Mucosa of rectum (tissue), 2 donors: ENCODE results near the gene OSBP2.
"Not testable (repeated sequence)": the region's sequence is repeated elsewhere in the genome, so short reads cannot be mapped to it uniquely, and the experiment has no call there.

Experiments
- H3K27ac ChIP-seq, 2 donors: one replicate each; pipeline ENCODE4 v1.7.0; 2013; ENCODE audit warnings: inconsistent platforms in 2 of 2, low read depth in 2 of 2, low read length in 2 of 2
- H3K27me3 ChIP-seq, 2 donors: one replicate each; pipeline ENCODE4 v1.7.0; 2013; ENCODE audit warnings: low read length in 2 of 2; ENCODE audit not compliant: control insufficient read depth in 2 of 2, insufficient read depth in 2 of 2
- H3K36me3 ChIP-seq, 2 donors: one replicate each; pipeline ENCODE4 v1.7.0; 2013; ENCODE audit warnings: low read length in 2 of 2; ENCODE audit not compliant: control insufficient read depth in 2 of 2, insufficient read depth in 2 of 2
- H3K4me1 ChIP-seq, 2 donors: one replicate each; pipeline ENCODE4 v1.7.0; 2013; ENCODE audit warnings: low read length in 2 of 2, mild to moderate bottlenecking in 1 of 2; ENCODE audit not compliant: control insufficient read depth in 2 of 2, insufficient read depth in 2 of 2
- H3K4me3 ChIP-seq, 2 donors: one replicate each; pipeline ENCODE4 v1.7.0; 2013; ENCODE audit warnings: low read length in 2 of 2
- H3K9ac ChIP-seq, 2 donors: one replicate each; pipeline ENCODE4 v1.7.0; 2013; ENCODE audit warnings: low read length in 2 of 2, low read depth in 1 of 2, mild to moderate bottlenecking in 1 of 2
- H3K9me3 ChIP-seq, 2 donors: one replicate each; pipeline ENCODE4 v1.7.0; 2013; ENCODE audit warnings: low read length in 2 of 2; ENCODE audit not compliant: control insufficient read depth in 2 of 2
- donor health status: healthy.
- donor health status: Normal muscosa, but diverticular disease.

Gene OSBP2

GRCh38 chr22:30695871-30696655 lies 1.4 kb downstream of the OSBP2 start:
- no peaks in the 10 kb centered on the region for H3K9me3 ChIP-seq
- peak overlapping the region in 1 of 2 donors; percentile 74 for H3K4me3 ChIP-seq
- no peak overlapping the region for H3K9ac ChIP-seq
- no peaks in the 10 kb centered on the region for H3K27me3 ChIP-seq
- H3K36me3 ChIP-seq = no peaks in the 10 kb centered on the region
- H3K27ac ChIP-seq = no peak overlapping the region
- H3K4me1 ChIP-seq = peaks cover 6 to 12% of the 10 kb centered on the region in 2 donors

- Histone ChIP-seq H3K4me3 (no peak overlapping the region), H3K27ac (no peak overlapping the region), H3K9ac (no peak overlapping the region)
Observed at GRCh38 chr22:30697975-30698374, 3.3 kb downstream of the OSBP2 start.

DNA sequence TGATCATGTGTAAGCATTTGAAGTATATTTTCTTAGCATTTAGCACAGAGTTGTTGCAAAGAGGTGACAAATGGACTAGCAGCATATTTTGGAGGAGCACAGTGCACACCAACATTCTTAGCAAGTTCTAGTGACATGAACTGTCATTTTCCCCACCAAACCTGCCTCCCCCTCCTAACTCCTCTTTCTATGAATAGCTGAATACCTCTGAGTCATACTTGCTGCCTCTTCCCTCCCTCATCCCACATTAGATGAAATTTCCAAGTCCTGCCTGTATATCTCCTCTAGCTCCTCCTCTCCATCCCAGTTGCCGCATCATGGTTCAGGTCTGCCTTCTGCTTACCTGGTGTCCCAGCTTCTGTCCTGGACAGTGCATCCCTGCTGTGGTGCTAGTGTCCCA lies 7.2 kb downstream of the OSBP2 start:
- Histone ChIP-seq H3K9me3 (no peaks in the 10 kb centered on the region), H3K9ac (no peak overlapping the region), H3K27ac (no peak overlapping the region), H3K27me3 (no peaks in the 10 kb centered on the region), H3K4me3 (no peak overlapping the region), H3K4me1 (no peaks in the 10 kb centered on the region), H3K36me3 (no peaks in the 10 kb centered on the region)

More at GRCh38 chr22:30697975-30698374, 3.3 kb downstream of the OSBP2 start:
- H3K27me3 ChIP-seq = no peaks in the 10 kb centered on the region
- H3K36me3 ChIP-seq = no peaks in the 10 kb centered on the region
- peaks cover 6 to 12% of the 10 kb centered on the region in 2 donors for H3K4me1 ChIP-seq
- H3K9me3 ChIP-seq = no peaks in the 10 kb centered on the region

DNA sequence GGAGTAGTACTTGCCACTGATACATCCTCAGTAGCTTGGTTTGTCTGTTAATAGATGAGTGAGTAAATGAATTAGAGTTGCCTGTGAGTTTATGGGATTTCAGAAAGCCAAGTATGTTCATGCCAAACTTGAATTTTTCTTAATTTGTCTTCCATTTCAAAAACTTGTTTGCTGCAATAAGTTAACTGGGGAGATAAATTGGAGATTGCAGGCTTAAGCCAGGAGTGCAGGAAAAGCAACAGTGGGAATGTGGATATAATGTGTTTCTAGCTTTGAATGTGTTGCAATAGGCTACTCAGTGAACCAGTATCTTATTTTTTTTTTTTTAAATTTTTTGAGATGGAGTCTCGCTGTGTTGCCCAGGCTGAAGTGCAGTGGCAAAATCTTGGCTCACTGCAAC lies 8.2 kb downstream of the OSBP2 start:
- no peaks in the 10 kb centered on the region for H3K36me3 ChIP-seq
- no peaks in the 10 kb centered on the region for H3K27me3 ChIP-seq
- H3K27ac ChIP-seq = no peak overlapping the region
- H3K9me3 ChIP-seq = no peaks in the 10 kb centered on the region
- no peaks in the 10 kb centered on the region for H3K4me1 ChIP-seq
- no peak overlapping the region for H3K9ac ChIP-seq
- no peak overlapping the region for H3K4me3 ChIP-seq

DNA sequence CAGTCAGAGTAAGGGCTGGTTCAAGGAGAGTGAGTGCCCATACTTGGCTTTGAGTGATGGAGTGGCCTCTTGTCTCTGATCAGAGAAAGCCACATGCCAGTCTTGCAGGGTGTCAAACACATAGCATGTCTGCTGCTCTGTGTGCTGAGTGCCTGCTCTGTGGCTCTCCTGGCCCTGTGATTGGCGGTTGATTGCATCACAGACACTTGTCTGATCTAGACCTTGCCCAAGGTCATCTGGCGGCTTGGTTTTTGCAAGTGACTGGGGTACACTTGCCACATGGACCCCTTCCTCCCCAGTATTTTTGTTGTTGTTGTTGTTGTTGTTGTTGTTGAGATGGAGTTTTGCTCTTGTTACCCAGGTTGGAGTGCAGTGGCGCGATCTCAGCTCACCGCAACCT lies 10.3 kb downstream of the OSBP2 start:
- Histone ChIP-seq H3K4me3 (no peak overlapping the region), H3K27ac (no peak overlapping the region), H3K4me1 (no peaks in the 10 kb centered on the region), H3K9me3 (no peaks in the 10 kb centered on the region), H3K9ac (no peak overlapping the region), H3K27me3 (no peaks in the 10 kb centered on the region), H3K36me3 (no peaks in the 10 kb centered on the region)

GRCh38 chr22:30705710-30706651 lies 11.3 kb downstream of the OSBP2 start:
- H3K27me3 ChIP-seq = no peaks in the 10 kb centered on the region
- H3K36me3 ChIP-seq = no peaks in the 10 kb centered on the region
- H3K27ac ChIP-seq = peak overlapping the region in 1 of 2 donors; percentile 16
- no peak overlapping the region for H3K4me3 ChIP-seq
- no peak overlapping the region for H3K9ac ChIP-seq
- H3K9me3 ChIP-seq = no peaks in the 10 kb centered on the region
- H3K4me1 ChIP-seq = no peaks in the 10 kb centered on the region

GRCh38 chr22:30709980-30710379 lies 15.3 kb downstream of the OSBP2 start:
- not testable (repeated sequence) for H3K36me3 ChIP-seq, H3K27ac ChIP-seq, H3K4me3 ChIP-seq, H3K4me1 ChIP-seq, H3K9ac ChIP-seq, H3K9me3 ChIP-seq, H3K27me3 ChIP-seq

DNA sequence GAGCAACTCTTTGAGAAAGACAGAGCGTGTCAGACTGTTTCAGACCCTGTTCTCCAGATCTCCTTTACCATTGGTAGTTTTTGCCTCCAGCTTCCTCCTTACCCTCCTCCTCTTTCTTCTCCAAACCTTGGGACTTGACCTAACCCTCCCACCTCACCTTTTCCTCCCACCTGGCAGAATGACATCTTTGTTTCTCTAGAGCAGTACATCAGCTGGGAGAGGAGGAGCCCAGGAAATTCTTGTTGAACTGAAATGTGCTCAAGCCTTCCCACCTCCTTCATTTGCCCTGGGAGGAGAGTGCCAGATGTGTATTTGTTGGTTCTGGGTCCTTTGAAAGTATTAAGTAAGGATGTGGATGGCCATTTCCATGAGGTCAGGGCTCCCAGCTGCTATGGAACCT lies 17.4 kb downstream of the OSBP2 start:
- Histone ChIP-seq H3K9ac (no peak overlapping the region), H3K27ac (no peak overlapping the region), H3K4me3 (no peak overlapping the region), H3K36me3 (no peaks in the 10 kb centered on the region), H3K27me3 (no peaks in the 10 kb centered on the region), H3K4me1 (no peaks in the 10 kb centered on the region), H3K9me3 (no peaks in the 10 kb centered on the region)

DNA sequence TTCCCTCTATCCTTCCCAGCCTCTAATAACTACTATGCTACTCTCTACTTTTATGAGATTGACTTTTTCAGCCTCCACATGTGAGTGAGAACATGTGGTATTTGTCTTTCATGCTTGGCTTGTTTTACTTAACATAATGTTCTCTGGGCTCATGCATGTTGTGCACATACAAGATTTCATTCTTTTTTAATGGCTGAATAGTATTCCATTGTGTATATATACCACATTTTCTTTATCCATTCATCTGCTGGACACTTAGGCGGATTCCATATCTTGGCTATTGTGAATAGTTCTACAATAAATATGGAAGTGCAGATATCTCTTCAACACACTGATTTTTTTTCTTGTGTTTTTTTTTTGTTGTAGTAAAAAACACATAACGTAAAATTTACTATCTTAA lies 19.4 kb downstream of the OSBP2 start:
- Histone ChIP-seq H3K9ac (no peak overlapping the region), H3K27ac (no peak overlapping the region), H3K9me3 (no peaks in the 10 kb centered on the region)

DNA sequence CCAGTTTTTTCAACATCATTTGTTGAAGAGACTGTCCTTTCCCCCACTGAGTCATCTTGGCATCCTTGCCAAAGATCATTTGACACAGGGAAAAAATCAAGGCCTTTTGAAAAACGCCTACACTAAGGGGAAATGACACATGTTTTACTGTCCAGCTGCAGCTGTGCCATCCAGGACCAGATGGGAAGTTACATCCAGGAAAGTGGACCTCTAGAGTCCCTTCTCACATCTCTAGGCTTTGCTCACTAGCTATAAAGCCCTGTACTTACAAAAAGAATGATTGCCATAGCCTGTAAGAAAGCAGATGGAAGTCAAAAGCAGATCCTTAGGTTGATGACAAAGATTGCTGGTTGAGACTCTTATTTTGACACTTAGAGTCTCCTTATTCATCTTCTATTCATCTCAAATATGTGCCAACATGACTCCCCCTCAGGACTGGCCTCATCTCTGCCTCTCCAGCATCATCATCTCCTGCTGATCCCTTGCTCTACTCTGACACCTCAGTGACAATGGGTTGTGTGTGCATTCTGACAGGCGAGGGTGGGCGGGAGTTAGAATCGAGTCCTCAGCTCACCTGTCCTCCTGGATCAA lies 22.8 kb downstream of the OSBP2 start:
- Histone ChIP-seq H3K36me3 (no peaks in the 10 kb centered on the region), H3K9ac (no peak overlapping the region), H3K9me3 (no peaks in the 10 kb centered on the region), H3K27me3 (no peaks in the 10 kb centered on the region), H3K4me3 (no peak overlapping the region), H3K27ac (no peak overlapping the region), H3K4me1 (no peaks in the 10 kb centered on the region)

More for the DNA sequence above, 19.4 kb downstream of the OSBP2 start:
- H3K27me3 ChIP-seq = no peaks in the 10 kb centered on the region
- no peaks in the 10 kb centered on the region for H3K4me1 ChIP-seq
- H3K4me3 ChIP-seq = no peak overlapping the region
- no peaks in the 10 kb centered on the region for H3K36me3 ChIP-seq
